HepG2 (cell line): ENCODE results near the gene IL27RA. TPM values are rescaled to one million over a fixed set of nuclear protein-coding genes. Genes with fewer than 3 reads are reported as not detected.

Experiments
- BCL6 ChIP-seq: IDR thresholded peaks from 2 replicates; pipeline ENCODE4 v1.6.1; 2016; ENCODE audit warnings: missing genetic modification reagents, missing compliant biosample characterization
- CEBPZ ChIP-seq: IDR thresholded peaks from 2 replicates; pipeline ENCODE4 v1.6.1; 2012; ENCODE audit warnings: low read length, improper control_type of control experiment
- DPF2 ChIP-seq: sonication (generic); formaldehyde crosslinking; IDR thresholded peaks from 2 replicates; pipeline ENCODE4 v1.4.0; 2020; ENCODE audit warnings: mild to moderate bottlenecking, low read depth, missing genetic modification reagents, borderline replicate concordance
- GATAD2A ChIP-seq: IDR thresholded peaks from 2 replicates; pipeline ENCODE4 v1.6.1; 2016
- HDAC2 ChIP-seq: sonication (generic); formaldehyde crosslinking; IDR thresholded peaks from 2 replicates; pipeline ENCODE4 v1.4.0; 2020; ENCODE audit warnings: missing genetic modification reagents
- HHEX ChIP-seq: IDR thresholded peaks from 2 replicates; pipeline ENCODE4 v1.6.1; 2016; ENCODE audit warnings: control low read depth
- HNF4G ChIP-seq, 2 experiments: sonication (generic) in 1 of 2; formaldehyde crosslinking in 1 of 2; IDR thresholded peaks; 2 replicates each; pipeline versions ENCODE4 v1.4.0 to v1.6.1; 2011 to 2020; ENCODE audit warnings: borderline replicate concordance in 2 of 2, low read depth in 2 of 2, mild to moderate bottlenecking in 2 of 2, low read length in 1 of 2, missing genetic modification reagents in 1 of 2, moderate library complexity in 1 of 2
- NR2F2 ChIP-seq: IDR thresholded peaks from 2 replicates; pipeline ENCODE4 v1.6.1; 2012; ENCODE audit warnings: low read depth, inconsistent platforms, borderline replicate concordance
- RNF2 ChIP-seq: fragments of 450-650 bp; conservative IDR thresholded peaks from 2 replicates; pipeline ENCODE4 v1.6.1; 2016; ENCODE audit warnings: low read depth
- SAP130 ChIP-seq: IDR thresholded peaks from 2 replicates; pipeline ENCODE4 v1.6.1; 2016; ENCODE audit warnings: low read depth
- SP1 ChIP-seq, 2 experiments: fragments of 450-650 bp in 1 of 2; sonication (generic) in 1 of 2; formaldehyde crosslinking in 1 of 2; IDR thresholded peaks; 2 replicates each; pipeline versions ENCODE4 v1.4.0 to v1.6.1; 2016 to 2020; ENCODE audit warnings: missing genetic modification reagents in 1 of 2
- TSC22D2 ChIP-seq: sonication (generic); formaldehyde crosslinking; IDR thresholded peaks from 2 replicates; pipeline ENCODE4 v1.5.1; 2020; ENCODE audit warnings: missing genetic modification reagents, mild to moderate bottlenecking, borderline replicate concordance
- ZFP1 ChIP-seq: IDR thresholded peaks from 2 replicates; pipeline ENCODE4 v1.6.1; 2016
- ZKSCAN1 ChIP-seq: fragments of 150-350 bp; IDR thresholded peaks from 2 replicates; pipeline ENCODE4 v1.6.1; 2014; ENCODE audit warnings: low read length
- ZKSCAN8 ChIP-seq: IDR thresholded peaks from 2 replicates; pipeline ENCODE4 v1.6.1; 2016; ENCODE audit warnings: borderline replicate concordance, missing genetic modification reagents, missing compliant biosample characterization
- ZMYM4 ChIP-seq: sonication (generic); formaldehyde crosslinking; IDR thresholded peaks from 2 replicates; pipeline ENCODE4 v1.8.1; 2023; ENCODE audit warnings: mild to moderate bottlenecking, missing genetic modification reagents
- ZNF354B ChIP-seq: sonication (generic); formaldehyde crosslinking; IDR thresholded peaks from 2 replicates; pipeline ENCODE4 v1.8.0; 2022; ENCODE audit warnings: mild to moderate bottlenecking, missing genetic modification reagents
- ZNF574 ChIP-seq: sonication (generic); formaldehyde crosslinking; IDR thresholded peaks from 2 replicates; pipeline ENCODE4 v1.4.0; 2020; ENCODE audit warnings: missing genetic modification reagents
- polyA plus RNA-seq, 8 experiments: library from polyadenylated mRNA; depleted of rRNA in 3 of 8; stranded (reverse) in 7 of 8; unstranded in 1 of 8; fragments of >200 nt; fragmentation: Illumina TruSeq in 4 of 8; extraction: Trizol in 4 of 8; gene quantifications; 2 replicates each; pipeline versions ENCODE4 v1.2.1 to v1.2.3, GENCODE V29; 2011 to 2016; ENCODE audit warnings: low read depth in 4 of 8, missing spikeins in 1 of 8, mixed read lengths in 1 of 8; ENCODE audit not compliant: insufficient read depth in 1 of 8
- total RNA-seq, 5 experiments: library from RNA; depleted of rRNA; stranded (reverse); fragments of >200 nt; fragmentation: Illumina TruSeq; extraction: Trizol; gene quantifications; 2 replicates each; pipeline ENCODE4 v1.2.3, GENCODE V29; 2016; ENCODE audit warnings: low read depth in 1 of 5

IL27RA gene
- total and polyA plus RNA-seq, 2 of the 13 experiments (the other 11 are each of a cell fraction or from before 2014, with no cell fraction given) = 3.5 to 8.1 TPM

- no peak for TF ChIP-seq CEBPZ
- TF ChIP-seq HDAC2 = peak; percentile 55; the same call in 1 of the 2 replicates
- TF ChIP-seq ZFP1 = 0 out of 2 replicates have a peak, but pooled peaks have one; percentile 53
- peak; percentile 59 for TF ChIP-seq SAP130 (CRISPR knock-in tag)
- TF ChIP-seq NR2F2 = peak; percentile 86
- peak; percentile 86; the same call in 1 of the 2 replicates for TF ChIP-seq ZNF354B
- peak; percentile 35; the same call in 1 of the 2 replicates for TF ChIP-seq HNF4G (IDR thresholded peaks at IDR 0.05; ENCODE audit: borderline replicate concordance, low read depth, low read length)
- no peak for TF ChIP-seq HNF4G (CRISPR knock-in tag; IDR thresholded peaks at IDR 0.05; ENCODE audit: borderline replicate concordance, low read depth)
- TF ChIP-seq ZNF574 (CRISPR knock-in tag) = peak; percentile 86
- peak; percentile 49; the same call in 1 of the 2 replicates for TF ChIP-seq GATAD2A (CRISPR knock-in tag)
- TF ChIP-seq ZKSCAN8 (CRISPR knock-in tag) = no peak; the same call in 1 of the 2 replicates
- no peak for TF ChIP-seq SP1 (IDR thresholded peaks at IDR 0.05)
- 0 out of 2 replicates have a peak, but pooled peaks have one; percentile 34 for TF ChIP-seq SP1 (CRISPR knock-in tag; IDR thresholded peaks at IDR 0.05)
- TF ChIP-seq TSC22D2 (CRISPR knock-in tag) = no peak
- TF ChIP-seq ZKSCAN1 = 0 out of 2 replicates have a peak, but pooled peaks have one; percentile 13
- TF ChIP-seq DPF2 (CRISPR knock-in tag) = no peak
- peak; percentile 61; the same call in 1 of the 2 replicates for TF ChIP-seq ZMYM4 (CRISPR knock-in tag)
- TF ChIP-seq RNF2 = no peak
- peak; percentile 42; the same call in 1 of the 2 replicates for TF ChIP-seq HHEX (CRISPR knock-in tag)
- peak; percentile 57 for TF ChIP-seq BCL6 (CRISPR knock-in tag)
These were observed 7.9 kb upstream of the IL27RA start (continued) for GRCh38 chr19:14023404-14024235.
